RCC 7860 (cell line): ENCODE results near the gene GBF1.

Source experiments
- DNase-seq: peaks from one replicate; pipeline ENCODE4 v3.0.0-alpha.2; 2015; ENCODE audit warnings: low spot score
- FAIRE-seq: peaks from 2 replicates; lab custom pipeline; 2012; peaks lifted over from hg19 to GRCh38; lab: Jason Lieb, UNC

Gene GBF1

DNA sequence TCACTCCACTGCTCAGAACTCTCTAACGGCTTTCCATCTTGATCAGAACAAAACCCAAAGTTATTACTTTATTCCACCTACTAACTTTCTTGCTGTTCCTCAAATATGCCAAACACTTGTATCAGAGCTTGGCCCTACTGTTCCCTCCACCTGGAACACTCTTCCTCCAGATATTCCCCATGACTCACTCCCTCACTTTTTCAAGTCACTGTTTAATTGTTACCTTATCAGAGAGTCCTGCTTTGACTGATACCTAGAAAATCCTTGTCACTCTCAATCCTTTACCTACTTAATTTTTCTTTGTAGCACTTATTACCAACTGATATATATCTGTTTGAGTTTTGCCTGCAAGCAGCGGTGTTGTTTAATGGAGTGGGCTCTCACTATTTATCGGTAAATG is 144.6 kb downstream of the GBF1 start:
- no peak for FAIRE-seq
- no peak for DNase-seq

DNA sequence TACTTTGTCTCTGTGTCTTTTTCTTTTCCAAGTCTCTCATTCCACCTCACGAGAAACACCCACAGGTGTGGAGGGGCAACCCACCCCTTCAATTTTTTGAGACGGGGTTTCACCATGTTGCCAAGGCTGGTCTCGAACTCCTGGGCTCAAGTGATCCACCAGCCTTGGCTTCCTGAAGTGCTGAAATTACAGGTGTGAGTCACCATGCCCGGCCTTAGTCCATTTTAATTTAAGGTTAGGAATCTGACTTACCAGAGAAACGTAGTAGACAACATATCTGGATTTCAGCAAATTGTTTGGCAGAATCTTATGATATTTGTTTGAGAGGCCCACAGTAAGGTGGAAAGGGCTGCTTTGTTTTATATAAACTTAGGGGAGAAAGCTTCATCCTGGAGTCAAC is 147.0 kb downstream of the GBF1 start:
- DNase-seq = no peak
- no peak for FAIRE-seq

DNA sequence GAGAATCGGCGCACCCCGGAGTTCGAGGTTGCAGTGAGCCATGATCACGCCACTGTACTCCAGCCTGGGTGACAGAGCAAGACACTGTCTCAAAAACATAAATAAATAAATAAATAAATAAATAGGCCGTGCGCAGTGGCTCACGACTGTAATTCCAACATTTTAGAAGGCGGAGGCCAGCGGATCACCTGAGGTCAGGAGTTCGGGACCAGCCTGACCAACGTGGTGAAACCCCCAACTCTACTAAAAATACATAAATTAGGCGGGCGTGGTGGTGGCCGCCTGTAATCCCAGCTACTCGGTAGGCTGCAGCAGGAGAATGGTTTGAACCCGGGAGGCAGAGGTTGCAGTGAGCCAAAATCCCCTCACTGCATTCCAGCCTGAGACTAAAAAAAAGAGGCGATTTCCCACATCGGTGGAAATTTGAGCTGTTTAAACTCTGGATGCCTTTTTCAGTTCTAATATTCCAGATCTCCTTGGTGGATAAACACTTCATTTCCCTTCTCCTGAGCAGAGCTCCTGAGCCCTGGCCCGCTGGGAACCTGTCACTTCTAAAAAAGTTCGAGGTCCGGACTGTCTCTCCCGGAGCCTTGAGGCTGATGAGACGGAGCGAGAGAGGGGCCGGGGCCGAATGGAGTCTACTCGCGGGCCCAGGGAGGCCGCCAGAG is 148.2 kb downstream of the GBF1 start:
- FAIRE-seq (no peak), DNase-seq (no peak)

DNA sequence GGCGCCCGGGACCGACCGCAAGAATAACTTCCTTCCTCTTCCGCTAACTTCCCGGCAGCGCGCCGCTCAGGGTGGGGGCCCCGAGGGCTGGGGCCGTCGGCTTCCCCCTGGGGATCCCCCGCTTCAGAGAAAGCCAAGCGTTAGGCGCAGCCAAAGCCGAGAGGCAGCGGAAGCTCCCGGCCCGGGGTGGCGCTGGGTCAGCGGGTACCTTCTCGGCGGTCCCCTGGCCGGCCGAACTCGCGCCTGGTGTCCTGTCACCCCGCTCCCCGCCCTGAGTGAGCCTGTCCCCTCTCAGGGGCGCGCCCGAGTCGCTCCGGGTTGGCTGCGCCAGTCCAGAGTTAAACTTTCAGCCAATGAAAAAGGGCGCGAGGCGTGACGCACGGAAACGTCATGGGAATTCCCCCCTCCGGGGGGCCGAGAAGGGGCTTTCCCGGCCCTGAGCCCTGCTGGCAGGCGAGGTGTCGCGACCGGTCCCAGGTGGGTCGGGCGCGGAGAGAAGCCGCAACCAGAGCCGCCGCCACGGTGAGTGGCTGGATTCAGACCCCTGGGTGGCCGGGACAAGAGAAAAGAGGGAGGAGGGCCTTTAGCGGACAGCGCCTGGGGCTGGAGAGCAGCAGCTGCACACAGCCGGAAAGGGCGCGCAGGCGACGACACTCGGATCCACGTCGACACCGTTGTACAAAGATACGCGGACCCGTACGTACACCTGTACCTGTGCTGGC is 148.9 kb downstream of the GBF1 start:
- FAIRE-seq (no peak), DNase-seq (peak; percentile 88)

DNA sequence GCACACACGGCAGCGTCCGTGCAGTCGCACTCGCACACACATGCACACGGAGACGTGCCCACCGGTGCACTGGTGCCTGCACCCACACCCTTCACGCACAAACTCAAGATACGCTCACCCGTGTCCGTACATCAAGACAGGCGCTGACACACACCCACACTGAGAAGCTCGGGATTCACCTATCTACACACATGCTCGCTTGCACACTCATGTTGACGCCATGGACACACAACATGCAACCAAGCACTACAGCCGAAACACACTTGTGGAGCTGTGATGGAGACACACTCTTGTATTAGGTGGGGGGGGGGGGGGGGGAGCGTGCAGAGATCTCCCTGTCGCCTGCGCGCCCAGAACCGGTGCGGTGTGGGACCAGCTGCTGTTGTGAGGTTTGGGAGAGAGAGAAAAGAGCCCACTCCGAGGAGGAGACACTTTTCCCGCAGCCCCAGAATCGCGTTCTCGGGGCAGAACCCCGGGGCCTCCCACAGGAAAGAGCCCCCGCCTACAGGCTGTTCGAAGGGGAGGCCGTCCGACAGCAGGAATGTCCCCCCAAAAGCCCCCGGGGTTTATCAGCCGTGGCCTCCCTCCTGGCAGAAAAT is 149.6 kb downstream of the GBF1 start:
- FAIRE-seq (no peak), DNase-seq (no peak)

DNA sequence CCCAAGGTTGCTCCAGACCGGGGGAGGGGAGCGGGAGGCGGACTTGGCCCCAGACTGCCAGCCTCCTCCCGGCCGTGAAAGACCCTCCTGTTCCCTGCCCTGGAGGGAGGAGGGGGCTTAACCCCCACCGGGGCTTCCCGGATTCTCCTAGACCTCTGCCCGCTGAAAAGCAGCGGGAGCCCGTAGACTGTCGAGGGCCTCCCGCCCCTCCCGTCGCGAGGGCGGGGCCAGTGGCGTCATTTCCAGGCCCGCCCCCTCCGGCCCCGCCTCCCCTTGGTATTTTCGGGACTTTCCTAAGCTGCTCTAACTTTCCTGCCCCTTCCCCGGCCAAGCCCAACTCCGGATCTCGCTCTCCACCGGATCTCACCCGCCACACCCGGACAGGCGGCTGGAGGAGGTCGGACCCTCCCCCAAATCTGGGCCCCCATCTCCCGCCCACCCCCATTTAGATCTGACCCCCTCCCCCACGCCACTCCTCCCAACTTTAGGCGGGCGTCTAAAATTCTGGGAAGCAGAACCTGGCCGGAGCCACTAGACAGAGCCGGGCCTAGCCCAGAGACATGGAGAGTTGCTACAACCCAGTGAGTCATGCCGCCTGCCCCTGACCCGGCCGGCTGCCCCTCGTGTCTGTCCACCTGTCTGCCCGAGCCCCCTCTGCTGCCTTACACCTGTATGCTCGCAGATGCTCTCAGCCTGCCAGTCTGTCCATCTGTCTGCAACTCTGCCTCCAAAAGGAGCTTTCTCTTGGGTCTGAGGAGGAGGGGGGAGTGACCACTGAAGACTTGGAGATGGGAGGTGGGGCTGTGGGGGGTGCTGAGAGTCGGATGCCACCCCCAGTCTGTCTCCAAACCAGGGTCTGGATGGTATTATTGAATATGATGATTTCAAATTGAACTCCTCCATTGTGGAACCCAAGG is 150.3 kb downstream of the GBF1 start, which contains the start of gene NFKB2:
TSS of gene NFKB2 (plus strand) at position 306 of the 917 bp plus-strand sequence. CDS start at position 561, 255 bp downstream.
- DNase-seq (peak; percentile 71), FAIRE-seq (no peak)

DNA sequence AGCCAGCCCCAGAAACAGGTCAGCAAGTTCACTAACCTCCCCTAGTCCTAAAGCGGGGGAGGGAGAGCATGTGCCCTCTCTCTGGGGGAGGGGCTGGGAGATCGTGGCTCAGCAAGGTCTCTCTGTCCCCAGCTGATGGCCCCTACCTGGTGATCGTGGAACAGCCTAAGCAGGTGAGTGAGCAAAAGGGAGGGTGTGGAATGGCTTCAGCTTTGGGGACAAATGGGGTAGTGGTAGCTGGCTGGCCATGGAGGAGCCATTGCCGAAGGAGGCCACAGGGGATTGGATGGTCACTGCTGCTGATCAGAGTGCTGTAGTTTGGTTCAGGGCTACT is 151.0 kb downstream of the GBF1 start:
- no peak for FAIRE-seq
- DNase-seq = no peak

DNA sequence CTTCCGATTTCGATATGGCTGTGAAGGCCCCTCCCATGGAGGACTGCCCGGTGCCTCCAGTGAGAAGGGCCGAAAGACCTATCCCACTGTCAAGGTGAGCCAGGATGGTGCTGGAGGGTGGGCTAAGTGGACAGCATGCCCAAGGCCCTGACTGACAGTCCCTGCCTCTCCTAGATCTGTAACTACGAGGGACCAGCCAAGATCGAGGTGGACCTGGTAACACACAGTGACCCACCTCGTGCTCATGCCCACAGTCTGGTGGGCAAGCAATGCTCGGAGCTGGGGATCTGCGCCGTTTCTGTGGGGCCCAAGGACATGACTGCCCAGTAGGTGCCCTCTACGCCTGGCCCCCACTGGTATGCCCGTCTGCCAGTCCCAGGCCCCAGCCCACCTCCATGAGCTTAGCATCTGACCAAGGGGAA is 151.4 kb downstream of the GBF1 start:
- DNase-seq (no peak), FAIRE-seq (no peak)

DNA sequence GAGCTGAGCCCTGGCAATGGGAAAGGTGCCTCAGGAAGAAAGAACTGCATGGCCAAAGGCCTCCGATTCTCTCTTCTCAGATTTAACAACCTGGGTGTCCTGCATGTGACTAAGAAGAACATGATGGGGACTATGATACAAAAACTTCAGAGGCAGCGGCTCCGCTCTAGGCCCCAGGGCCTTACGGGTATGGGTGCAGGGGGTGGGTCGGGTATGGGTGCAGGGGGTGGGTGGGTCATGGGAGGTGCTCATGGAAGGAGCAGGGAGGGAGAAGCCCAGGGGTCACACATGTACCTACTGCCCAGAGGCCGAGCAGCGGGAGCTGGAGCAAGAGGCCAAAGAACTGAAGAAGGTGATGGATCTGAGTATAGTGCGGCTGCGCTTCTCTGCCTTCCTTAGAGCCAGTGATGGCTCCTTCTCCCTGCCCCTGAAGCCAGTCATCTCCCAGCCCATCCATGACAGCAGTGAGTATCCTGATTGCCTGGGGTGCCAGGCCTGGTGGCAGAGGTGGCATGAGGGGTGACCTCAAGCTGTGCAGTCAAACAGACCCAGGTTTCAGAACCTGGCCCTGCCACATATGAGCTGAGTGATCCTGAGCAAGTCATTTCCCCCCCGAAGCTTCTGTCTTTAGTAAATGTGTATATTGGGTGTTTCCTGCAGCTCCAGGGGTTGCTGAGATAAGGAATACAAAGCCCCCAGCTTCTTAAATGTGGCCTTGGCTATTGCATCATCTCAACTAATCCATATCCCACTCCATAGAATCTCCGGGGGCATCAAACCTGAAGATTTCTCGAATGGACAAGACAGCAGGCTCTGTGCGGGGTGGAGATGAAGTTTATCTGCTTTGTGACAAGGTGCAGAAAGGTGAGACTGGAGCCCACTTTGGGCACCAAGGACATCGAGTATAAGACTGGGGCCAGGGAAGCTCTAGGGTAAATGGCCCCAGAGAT is 152.2 kb downstream of the GBF1 start:
- FAIRE-seq (no peak), DNase-seq (no peak)

DNA sequence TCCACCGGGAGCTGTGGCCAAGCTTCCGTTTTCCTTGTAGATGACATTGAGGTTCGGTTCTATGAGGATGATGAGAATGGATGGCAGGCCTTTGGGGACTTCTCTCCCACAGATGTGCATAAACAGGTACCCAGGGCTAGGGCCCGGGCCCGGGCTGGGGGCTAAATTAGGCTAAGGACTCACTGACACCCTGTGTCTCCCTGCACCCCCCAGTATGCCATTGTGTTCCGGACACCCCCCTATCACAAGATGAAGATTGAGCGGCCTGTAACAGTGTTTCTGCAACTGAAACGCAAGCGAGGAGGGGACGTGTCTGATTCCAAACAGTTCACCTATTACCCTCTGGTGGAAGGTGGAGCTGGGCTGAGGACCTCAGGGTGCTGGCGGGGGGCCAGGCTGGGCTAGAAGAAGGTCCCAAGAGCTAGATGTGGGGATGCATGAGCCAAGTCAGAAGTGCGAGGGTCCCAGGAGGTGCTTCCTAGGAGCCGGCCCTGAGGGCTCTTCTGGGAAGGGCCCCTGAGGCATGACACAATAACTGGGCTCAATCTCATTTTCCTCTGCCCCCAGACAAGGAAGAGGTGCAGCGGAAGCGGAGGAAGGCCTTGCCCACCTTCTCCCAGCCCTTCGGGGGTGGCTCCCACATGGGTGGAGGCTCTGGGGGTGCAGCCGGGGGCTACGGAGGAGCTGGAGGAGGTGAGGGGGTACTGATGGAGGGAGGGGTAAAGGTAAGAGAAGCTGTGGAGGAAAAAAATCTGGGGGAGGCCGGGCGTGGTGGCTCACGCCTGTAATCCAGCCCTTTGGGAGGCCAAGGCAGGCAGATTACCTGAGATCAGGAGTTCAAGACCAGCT is 153.1 kb downstream of the GBF1 start:
- no peak for DNase-seq
- FAIRE-seq = no peak

DNA sequence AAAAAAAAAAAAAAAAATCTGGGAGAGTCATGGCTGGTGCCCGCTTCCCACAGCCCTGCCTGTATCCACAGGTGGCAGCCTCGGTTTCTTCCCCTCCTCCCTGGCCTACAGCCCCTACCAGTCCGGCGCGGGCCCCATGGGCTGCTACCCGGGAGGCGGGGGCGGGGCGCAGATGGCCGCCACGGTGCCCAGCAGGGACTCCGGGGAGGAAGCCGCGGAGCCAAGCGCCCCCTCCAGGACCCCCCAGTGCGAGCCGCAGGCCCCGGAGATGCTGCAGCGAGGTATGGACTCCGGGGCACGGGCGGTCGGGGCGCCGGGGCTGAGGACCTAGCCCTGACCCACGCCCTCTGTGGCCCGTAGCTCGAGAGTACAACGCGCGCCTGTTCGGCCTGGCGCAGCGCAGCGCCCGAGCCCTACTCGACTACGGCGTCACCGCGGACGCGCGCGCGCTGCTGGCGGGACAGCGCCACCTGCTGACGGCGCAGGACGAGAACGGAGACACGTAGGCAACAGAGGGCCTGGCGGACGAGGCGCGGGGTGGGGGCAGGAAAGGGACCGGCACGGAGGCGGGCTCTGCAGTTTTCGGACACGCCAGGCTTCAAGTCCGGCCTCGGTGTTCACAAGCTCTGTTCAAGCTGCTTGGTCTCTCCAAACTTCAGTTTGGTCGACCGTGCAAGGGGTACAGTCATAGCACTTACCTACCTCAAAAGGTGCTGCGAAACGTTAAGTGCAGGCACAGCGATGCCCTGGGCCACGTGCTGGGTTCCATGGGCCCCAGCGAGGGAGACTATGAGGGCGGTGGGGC is 154.1 kb downstream of the GBF1 start:
- FAIRE-seq = no peak

DNA sequence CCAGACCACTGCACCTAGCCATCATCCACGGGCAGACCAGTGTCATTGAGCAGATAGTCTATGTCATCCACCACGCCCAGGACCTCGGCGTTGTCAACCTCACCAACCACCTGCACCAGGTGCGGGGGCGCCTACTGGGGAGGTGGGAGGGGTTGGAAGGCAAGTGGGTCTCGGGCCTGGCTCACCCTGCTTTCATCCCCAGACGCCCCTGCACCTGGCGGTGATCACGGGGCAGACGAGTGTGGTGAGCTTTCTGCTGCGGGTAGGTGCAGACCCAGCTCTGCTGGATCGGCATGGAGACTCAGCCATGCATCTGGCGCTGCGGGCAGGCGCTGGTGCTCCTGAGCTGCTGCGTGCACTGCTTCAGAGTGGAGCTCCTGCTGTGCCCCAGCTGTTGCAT is 154.7 kb downstream of the GBF1 start:
- no peak for DNase-seq
- no peak for FAIRE-seq

More for the DNA sequence above, 154.1 kb downstream of the GBF1 start:
- peak; percentile 75 for DNase-seq

DNA sequence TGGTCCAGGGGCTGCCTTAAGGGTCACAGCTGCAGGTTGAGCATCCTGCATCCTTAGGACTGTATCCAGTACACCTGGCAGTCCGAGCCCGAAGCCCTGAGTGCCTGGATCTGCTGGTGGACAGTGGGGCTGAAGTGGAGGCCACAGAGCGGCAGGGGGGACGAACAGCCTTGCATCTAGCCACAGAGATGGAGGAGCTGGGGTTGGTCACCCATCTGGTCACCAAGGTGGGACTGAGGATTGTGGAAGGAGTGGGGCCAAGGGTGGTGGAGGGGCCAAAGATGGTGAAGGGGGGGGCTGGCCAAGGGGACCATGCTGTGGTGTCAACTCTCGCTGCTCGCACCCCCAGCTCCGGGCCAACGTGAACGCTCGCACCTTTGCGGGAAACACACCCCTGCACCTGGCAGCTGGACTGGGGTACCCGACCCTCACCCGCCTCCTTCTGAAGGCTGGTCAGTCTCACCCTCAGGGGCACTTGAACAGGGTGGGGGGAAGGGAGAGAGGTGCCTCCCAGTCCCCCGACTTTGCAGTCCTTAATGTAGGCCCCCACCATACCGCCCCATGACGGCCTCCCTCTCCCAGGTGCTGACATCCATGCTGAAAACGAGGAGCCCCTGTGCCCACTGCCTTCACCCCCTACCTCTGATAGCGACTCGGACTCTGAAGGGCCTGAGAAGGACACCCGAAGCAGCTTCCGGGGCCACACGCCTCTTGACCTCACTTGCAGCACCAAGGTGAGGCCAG is 155.4 kb downstream of the GBF1 start:
- DNase-seq (no peak), FAIRE-seq (no peak)

DNA sequence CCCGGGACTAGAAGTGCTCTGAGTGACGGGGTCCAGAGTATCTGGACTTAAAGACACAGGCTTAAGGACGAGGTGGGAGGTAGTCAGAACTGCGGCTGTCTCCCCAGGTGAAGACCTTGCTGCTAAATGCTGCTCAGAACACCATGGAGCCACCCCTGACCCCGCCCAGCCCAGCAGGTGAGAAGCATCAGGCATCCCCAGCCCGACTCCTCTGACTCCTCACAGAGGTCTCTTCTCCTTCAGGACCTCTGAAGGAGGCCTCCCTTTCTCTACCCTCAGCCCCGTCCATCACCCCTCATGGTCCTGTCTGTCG is 156.0 kb downstream of the GBF1 start:
- FAIRE-seq = no peak
- DNase-seq = no peak

DNA sequence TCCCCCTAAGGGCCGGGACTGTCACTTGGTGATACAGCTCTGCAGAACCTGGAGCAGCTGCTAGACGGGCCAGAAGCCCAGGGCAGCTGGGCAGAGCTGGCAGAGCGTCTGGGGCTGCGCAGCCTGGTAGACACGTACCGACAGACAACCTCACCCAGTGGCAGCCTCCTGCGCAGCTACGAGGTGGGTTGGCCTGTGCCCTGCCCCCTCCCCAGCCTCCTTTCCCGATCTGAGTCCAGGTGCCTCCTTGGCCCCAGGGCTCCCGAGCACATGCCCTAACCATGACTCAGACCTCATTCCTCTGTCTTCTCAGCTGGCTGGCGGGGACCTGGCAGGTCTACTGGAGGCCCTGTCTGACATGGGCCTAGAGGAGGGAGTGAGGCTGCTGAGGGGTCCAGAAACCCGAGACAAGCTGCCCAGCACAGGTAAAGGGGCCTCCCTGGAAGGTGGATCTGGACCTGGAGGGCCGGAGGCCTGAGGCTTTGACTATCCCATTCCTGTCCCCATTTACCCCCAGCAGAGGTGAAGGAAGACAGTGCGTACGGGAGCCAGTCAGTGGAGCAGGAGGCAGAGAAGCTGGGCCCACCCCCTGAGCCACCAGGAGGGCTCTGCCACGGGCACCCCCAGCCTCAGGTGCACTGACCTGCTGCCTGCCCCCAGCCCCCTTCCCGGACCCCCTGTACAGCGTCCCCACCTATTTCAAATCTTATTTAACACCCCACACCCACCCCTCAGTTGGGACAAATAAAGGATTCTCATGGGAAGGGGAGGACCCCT is 156.6 kb downstream of the GBF1 start:
- DNase-seq = peak; percentile 64
- no peak for FAIRE-seq

DNA sequence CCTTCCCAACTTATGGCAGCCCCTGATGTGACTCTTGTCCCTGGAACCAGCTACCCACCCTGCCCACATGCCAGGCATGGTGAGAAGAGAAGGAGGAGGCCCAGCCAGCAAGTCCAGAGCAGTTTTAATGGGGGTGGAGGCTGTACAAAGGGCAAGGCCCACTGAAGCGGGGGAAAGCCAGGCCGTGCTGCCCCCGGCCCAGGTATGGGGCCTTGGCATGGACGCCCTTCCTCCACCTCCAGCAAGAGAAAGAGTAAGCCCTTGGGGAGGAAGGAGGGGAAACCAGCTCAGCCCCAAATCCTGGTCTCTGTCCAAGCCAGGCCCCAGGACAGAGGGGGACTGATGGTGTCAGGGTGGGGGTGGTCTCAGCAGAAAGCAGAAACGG is 157.2 kb downstream of the GBF1 start:
- FAIRE-seq (no peak), DNase-seq (no peak)

DNA sequence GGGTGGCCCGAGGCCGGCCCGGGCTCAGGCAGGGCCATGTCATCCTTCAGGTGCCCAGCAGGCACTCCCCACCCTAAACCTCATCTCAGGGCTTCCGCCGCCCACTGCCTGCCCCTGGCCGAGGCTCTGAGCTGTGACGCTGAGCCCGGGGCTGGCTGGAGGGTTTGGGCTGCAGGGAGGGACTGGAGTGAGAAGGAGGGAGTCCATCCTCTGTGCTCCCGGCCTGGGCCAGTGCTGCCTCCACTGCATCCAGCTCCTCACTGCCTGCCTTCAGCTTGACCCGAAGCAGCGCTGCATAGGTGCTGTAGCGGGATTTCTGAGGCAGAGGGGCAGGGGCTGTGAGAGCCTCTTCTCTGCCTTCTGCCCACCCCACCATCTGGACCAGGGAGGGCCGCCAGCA is 157.8 kb downstream of the GBF1 start:
- FAIRE-seq (no peak), DNase-seq (no peak)
